Measurements from ENCODE around the gene ASPRV1.

ASPRV1 gene

DNA sequence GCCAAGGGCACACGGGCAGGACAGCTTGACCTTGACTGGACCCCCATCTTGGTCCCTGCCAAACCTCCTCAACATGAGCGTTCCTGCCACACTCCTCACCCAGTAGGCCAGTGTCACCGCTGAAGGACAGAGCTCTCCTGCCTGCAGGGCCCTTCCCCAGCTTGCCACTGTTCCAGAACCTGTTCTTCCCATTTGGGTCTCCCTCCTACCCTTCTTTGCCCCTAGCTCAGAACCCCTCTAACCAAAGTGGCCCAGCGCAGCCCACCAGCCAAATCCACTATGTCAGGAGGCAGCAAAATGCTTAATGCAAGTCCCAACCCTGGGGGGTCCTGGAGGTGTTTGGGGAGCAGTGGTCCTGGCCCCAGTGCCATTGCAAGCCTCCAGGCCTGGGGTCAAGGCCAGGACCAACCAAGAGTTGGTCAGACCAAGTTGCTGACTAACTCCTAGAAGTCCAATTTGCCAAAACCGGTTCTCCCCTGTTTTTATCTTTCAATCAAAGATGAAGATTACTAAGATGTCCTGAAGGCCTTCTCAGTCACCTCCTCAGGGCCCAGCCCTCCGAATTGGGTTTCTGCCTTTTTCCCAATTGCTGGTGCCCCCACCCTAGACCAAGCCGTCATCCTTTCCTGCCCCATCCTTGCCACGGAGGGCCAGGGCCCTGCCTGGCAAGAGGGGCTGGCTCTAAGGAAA is 4.5 kb upstream of the ASPRV1 start:
- in situ Hi-C loops (cut with MboI; ENCODE audit: low pct_unique_long_range_greater_than_20kb, low sequenced_read_pairs, unreplicated experiment), result no loop called here
- no peak for DNase-seq (ENCODE audit: low spot score)
- TF ChIP-seq, protein P1, sequence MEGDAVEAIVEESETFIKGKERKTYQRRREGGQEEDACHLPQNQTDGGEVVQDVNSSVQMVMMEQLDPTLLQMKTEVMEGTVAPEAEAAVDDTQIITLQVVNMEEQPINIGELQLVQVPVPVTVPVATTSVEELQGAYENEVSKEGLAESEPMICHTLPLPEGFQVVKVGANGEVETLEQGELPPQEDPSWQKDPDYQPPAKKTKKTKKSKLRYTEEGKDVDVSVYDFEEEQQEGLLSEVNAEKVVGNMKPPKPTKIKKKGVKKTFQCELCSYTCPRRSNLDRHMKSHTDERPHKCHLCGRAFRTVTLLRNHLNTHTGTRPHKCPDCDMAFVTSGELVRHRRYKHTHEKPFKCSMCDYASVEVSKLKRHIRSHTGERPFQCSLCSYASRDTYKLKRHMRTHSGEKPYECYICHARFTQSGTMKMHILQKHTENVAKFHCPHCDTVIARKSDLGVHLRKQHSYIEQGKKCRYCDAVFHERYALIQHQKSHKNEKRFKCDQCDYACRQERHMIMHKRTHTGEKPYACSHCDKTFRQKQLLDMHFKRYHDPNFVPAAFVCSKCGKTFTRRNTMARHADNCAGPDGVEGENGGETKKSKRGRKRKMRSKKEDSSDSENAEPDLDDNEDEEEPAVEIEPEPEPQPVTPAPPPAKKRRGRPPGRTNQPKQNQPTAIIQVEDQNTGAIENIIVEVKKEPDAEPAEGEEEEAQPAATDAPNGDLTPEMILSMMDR (IDR thresholded peaks at IDR 0.05; ENCODE audit: extremely low read depth, insufficient read depth, missing control alignments), result no peak

DNA sequence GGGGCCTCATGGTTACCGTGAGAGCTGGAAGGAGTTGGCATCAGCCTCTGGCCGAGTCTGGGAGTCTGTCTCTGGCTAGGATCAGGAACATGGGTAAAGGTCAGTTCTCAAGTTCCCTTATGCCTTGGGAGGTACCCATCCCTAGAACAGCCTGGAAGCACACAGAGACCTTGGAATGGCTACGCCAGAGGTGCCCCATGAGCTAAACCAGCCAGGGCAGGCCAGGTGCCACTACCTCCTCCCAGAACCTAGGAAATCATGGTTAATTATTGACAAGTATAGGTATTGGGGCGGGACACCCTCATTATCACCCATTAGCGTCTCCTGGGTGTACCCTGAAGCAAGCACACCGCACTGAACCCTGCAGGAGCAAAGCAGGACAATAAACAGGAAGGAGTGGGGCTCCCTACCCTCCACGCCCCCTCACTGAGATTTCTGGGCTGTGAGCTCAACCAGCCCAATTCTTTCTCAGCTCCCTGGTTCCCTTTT is 3.0 kb upstream of the ASPRV1 start:
- DNase-seq (ENCODE audit: low spot score), result no peak
- in situ Hi-C loops (cut with MboI; ENCODE audit: low pct_unique_long_range_greater_than_20kb, low sequenced_read_pairs, unreplicated experiment), result no loop called here
- TF ChIP-seq, protein P1 (IDR thresholded peaks at IDR 0.05; ENCODE audit: extremely low read depth, insufficient read depth, missing control alignments), result no peak

- TF ChIP-seq, protein P1 (IDR thresholded peaks at IDR 0.05; ENCODE audit: extremely low read depth, insufficient read depth, missing control alignments), result no peak
- in situ Hi-C loops (cut with MboI; ENCODE audit: low pct_unique_long_range_greater_than_20kb, low sequenced_read_pairs, unreplicated experiment), result no loop called here
- no peak for DNase-seq (ENCODE audit: low spot score)
Observed at GRCh38 chr2:69962986-69963730, 1.7 kb upstream of the ASPRV1 start.

GRCh38 chr2:69960821-69961220 is 610 bp downstream of the ASPRV1 start:
- no peak for DNase-seq (ENCODE audit: low spot score)
- TF ChIP-seq, protein P1 (IDR thresholded peaks at IDR 0.05; ENCODE audit: extremely low read depth, insufficient read depth, missing control alignments), result no peak
- in situ Hi-C loops (cut with MboI; ENCODE audit: low pct_unique_long_range_greater_than_20kb, low sequenced_read_pairs, unreplicated experiment), result no loop called here

DNA sequence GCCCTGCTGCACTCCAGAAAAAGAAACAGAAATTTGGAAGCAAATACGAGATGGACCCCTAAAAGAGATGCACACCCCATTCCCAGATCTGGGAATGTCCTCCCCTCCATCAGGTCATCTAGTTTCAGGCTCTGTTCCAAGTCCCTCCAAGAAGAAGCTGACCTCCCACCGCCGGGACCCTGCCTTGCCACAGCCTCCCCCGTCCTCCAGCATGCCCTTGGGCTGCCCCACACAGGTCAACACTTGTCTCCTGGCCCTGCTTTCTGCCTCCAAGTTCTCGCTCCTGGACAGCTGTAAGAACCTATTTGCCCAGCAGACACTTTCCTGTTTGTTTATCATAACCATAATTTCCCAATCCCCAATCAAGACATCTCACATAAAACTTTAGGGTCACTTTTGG is 2.0 kb downstream of the ASPRV1 start:
- TF ChIP-seq, protein P1 (IDR thresholded peaks at IDR 0.05; ENCODE audit: extremely low read depth, insufficient read depth, missing control alignments), result no peak
- no peak for DNase-seq (ENCODE audit: low spot score)
- in situ Hi-C loops (cut with MboI; ENCODE audit: low pct_unique_long_range_greater_than_20kb, low sequenced_read_pairs, unreplicated experiment), result no loop called here

GRCh38 chr2:69958480-69958879 is 3.0 kb downstream of the ASPRV1 start:
- TF ChIP-seq, protein P1 (IDR thresholded peaks at IDR 0.05; ENCODE audit: extremely low read depth, insufficient read depth, missing control alignments), result no peak
- DNase-seq (ENCODE audit: low spot score), result no peak
- in situ Hi-C loops (cut with MboI; ENCODE audit: low pct_unique_long_range_greater_than_20kb, low sequenced_read_pairs, unreplicated experiment), result no loop called here
